SK-N-SH (cell line): ENCODE measurements around the gene RETREG2. TPM values are rescaled to one million over a fixed set of nuclear protein-coding genes. Genes with fewer than 3 reads are reported as not detected.

Source experiments
- CTCF ChIA-PET: fragments of 300-600, 350-600 bp; formaldehyde crosslinking; extraction: SDS; loops from one replicate; lab custom pipeline; 2021; lab: Yijun Ruan, JAX
- POLR2A ChIA-PET: fragments of 350-600 bp; sonication (Branson Sonifier 250); formaldehyde crosslinking; extraction: SDS; loops from one replicate; lab custom pipeline; 2020; ENCODE audit warnings: antibody characterized with exemption, inconsistent platforms; lab: Yijun Ruan, JAX
- DNase-seq: peaks from one replicate; pipeline ENCODE4 v3.0.0; 2012
- H2AFZ ChIP-seq: fragments of 200-600 bp; sonication (generic); 2 replicates; pipeline ENCODE4 v1.8.1; 2016; ENCODE audit warnings: antibody characterized with exemption, mild to moderate bottlenecking, low read depth
- H3F3A ChIP-seq: fragments of 200-600 bp; sonication (generic); replicated peaks from 2 replicates; pipeline ENCODE3; 2016; ENCODE audit warnings: antibody characterized with exemption, mild to moderate bottlenecking; ENCODE audit not compliant: insufficient read depth
- H3K27ac ChIP-seq, 2 experiments: fragments of 200-500 bp in 1 of 2; fragments of 200-600 bp in 1 of 2; sonication (Bioruptor generic) in 1 of 2; sonication (generic), shearing (Covaris generic) in 1 of 2; 2 replicates each; pipeline versions ENCODE4 v1.5.1 to v1.6.1; 2014 to 2016; ENCODE audit warnings: low read depth in 2 of 2, inconsistent platforms in 1 of 2, low read length in 1 of 2, mild to moderate bottlenecking in 1 of 2, mixed read lengths in 1 of 2
- H3K27me3 ChIP-seq: fragments of 200-600 bp; sonication (generic), shearing (Covaris generic); 2 replicates; pipeline ENCODE4 v1.6.1; 2016; ENCODE audit warnings: mixed run types; ENCODE audit not compliant: insufficient read depth
- H3K36me3 ChIP-seq, 2 experiments: fragments of 200-500 bp in 1 of 2; fragments of 200-600 bp in 1 of 2; sonication (Bioruptor generic) in 1 of 2; sonication (generic) in 1 of 2; replicated peaks in 1 of 2; 2 replicates each; pipeline versions ENCODE3 to v1.5.1; 2014 to 2016; ENCODE audit warnings: low read length in 1 of 2, mild to moderate bottlenecking in 1 of 2; ENCODE audit not compliant: insufficient read depth in 2 of 2, control insufficient read depth in 1 of 2
- H3K4me1 ChIP-seq, 2 experiments: fragments of 200-500 bp in 1 of 2; fragments of 200-600 bp in 1 of 2; sonication (Bioruptor generic) in 1 of 2; sonication (generic), shearing (Covaris generic) in 1 of 2; 2 replicates each; pipeline versions ENCODE4 v1.5.1 to v1.6.1; 2014 to 2016; ENCODE audit warnings: low read depth in 1 of 2, low read length in 1 of 2, mixed run types in 1 of 2; ENCODE audit not compliant: insufficient read depth in 2 of 2, control insufficient read depth in 1 of 2
- H3K4me2 ChIP-seq: fragments of 200-600 bp; sonication (generic), shearing (Covaris generic); 2 replicates; pipeline ENCODE4 v1.6.1; 2017; ENCODE audit warnings: mixed run types
- H3K4me3 ChIP-seq, 2 experiments: fragments of 200-500 bp in 1 of 2; fragments of 200-600 bp in 1 of 2; sonication (Bioruptor generic) in 1 of 2; sonication (generic), shearing (Covaris generic) in 1 of 2; 2 replicates each; pipeline versions ENCODE4 v1.5.1 to v1.8.1; 2014 to 2016; ENCODE audit warnings: low read depth in 2 of 2, inconsistent platforms in 1 of 2, low read length in 1 of 2, mild to moderate bottlenecking in 1 of 2, mixed read lengths in 1 of 2, moderate library complexity in 1 of 2
- H3K79me2 ChIP-seq: fragments of 200-600 bp; sonication (generic); 2 replicates; pipeline ENCODE4 v1.8.1; 2017; ENCODE audit warnings: mild to moderate bottlenecking; ENCODE audit not compliant: insufficient read depth
- H3K9ac ChIP-seq: fragments of 200-600 bp; sonication (generic); 2 replicates; pipeline ENCODE4 v1.6.1; 2017; ENCODE audit warnings: mixed run types
- H3K9me2 ChIP-seq: fragments of 200-600 bp; sonication (generic); 2 replicates; pipeline ENCODE4 v1.6.1; 2017; ENCODE audit warnings: mixed run types
- H3K9me3 ChIP-seq: fragments of 200-600 bp; sonication (generic); 2 replicates; pipeline ENCODE4 v1.6.1; 2017; ENCODE audit warnings: mixed run types, mild to moderate bottlenecking, moderate library complexity
- H4K20me1 ChIP-seq: fragments of 200-600 bp; sonication (generic); 2 replicates; pipeline ENCODE4 v1.6.1; 2017; ENCODE audit warnings: mild to moderate bottlenecking, mixed run types; ENCODE audit not compliant: insufficient read depth
- CHD2 ChIP-seq: fragments of 150-350 bp; IDR thresholded peaks from 2 replicates; pipeline ENCODE4 v1.6.1; 2018; ENCODE audit warnings: low read length; ENCODE audit not compliant: partially characterized antibody
- FOSL2 ChIP-seq: IDR thresholded peaks from 2 replicates; pipeline ENCODE4 v1.4.0; 2012; ENCODE audit warnings: low read depth, mild to moderate bottlenecking, moderate library complexity, borderline replicate concordance
- FOXM1 ChIP-seq: IDR thresholded peaks from 2 replicates; pipeline ENCODE4 v1.4.0; 2012; ENCODE audit warnings: low read depth, mild to moderate bottlenecking
- GABPA ChIP-seq: IDR thresholded peaks from 2 replicates; pipeline ENCODE4 v1.4.0; 2012; ENCODE audit warnings: low read depth, mild to moderate bottlenecking
- JUND ChIP-seq: IDR thresholded peaks from 2 replicates; pipeline ENCODE4 v1.4.0; 2012
- MAX ChIP-seq: IDR thresholded peaks from 2 replicates; pipeline ENCODE4 v1.4.0; 2012; ENCODE audit warnings: low read depth
- NFIC ChIP-seq: IDR thresholded peaks from 2 replicates; pipeline ENCODE4 v1.4.0; 2012; ENCODE audit warnings: borderline replicate concordance
- NRF1 ChIP-seq: IDR thresholded peaks from 2 replicates; pipeline ENCODE4 v1.6.1; 2012; ENCODE audit warnings: low read depth, mild to moderate bottlenecking, low read length
- RAD21 ChIP-seq: IDR thresholded peaks from 2 replicates; pipeline ENCODE4 v1.6.1; 2012; ENCODE audit warnings: mild to moderate bottlenecking, low read length
- REST ChIP-seq: IDR thresholded peaks from 2 replicates; pipeline ENCODE4 v1.6.1; 2012; ENCODE audit warnings: mild to moderate bottlenecking, low read depth, low read length, moderate library complexity
- SIN3A ChIP-seq: IDR thresholded peaks from 2 replicates; pipeline ENCODE4 v1.6.1; 2012; ENCODE audit warnings: low read depth, mild to moderate bottlenecking, low read length, moderate library complexity, borderline replicate concordance
- SMC3 ChIP-seq: IDR thresholded peaks from 2 replicates; pipeline ENCODE4 v1.6.1; 2012; ENCODE audit warnings: low read depth, low read length, improper control_type of control experiment
- TAF1 ChIP-seq: IDR thresholded peaks from 2 replicates; pipeline ENCODE4 v1.6.1; 2012; ENCODE audit warnings: low read depth, mild to moderate bottlenecking, low read length, moderate library complexity, borderline replicate concordance
- TCF12 ChIP-seq: IDR thresholded peaks from 2 replicates; pipeline ENCODE4 v1.4.0; 2012
- USF2 ChIP-seq: fragments of 150-350 bp; IDR thresholded peaks from 2 replicates; pipeline ENCODE4 v1.6.1; 2017; ENCODE audit warnings: antibody characterized with exemption, low read length, low read depth, borderline replicate concordance
- whole genome bisulfite sequencing: methylation state at CpG from one replicate; pipeline ENCODE4 v1.1.6; 2017; ENCODE audit warnings: low lambda C conversion rate; 5-methylcytosine and 5-hydroxymethylcytosine counted together
- polyA plus RNA-seq, 3 experiments: library from polyadenylated mRNA; depleted of rRNA; stranded (reverse); fragments of >200 nt; gene quantifications; 2 replicates each; pipeline ENCODE4 v1.2.3, GENCODE V29; 2012

The RETREG2 gene
- polyA plus RNA-seq, 1 of the 3 experiments (the other 2 are of a cell fraction): 74.6 TPM

- Histone ChIP-seq H3K9me3 (no peaks in the 10 kb centered on the region), H3F3A (peaks cover 27% of the 10 kb centered on the region), H3K9me2 (no peaks in the 10 kb centered on the region), H3K4me3 (no peak overlapping the region), H3K27me3 (no peaks in the 10 kb centered on the region), H3K9ac (no peak overlapping the region), H3K27ac (no peak overlapping the region), H4K20me1 (no peaks in the 10 kb centered on the region), H3K36me3 (peaks cover 13 to 53% of the 10 kb centered on the region in 2 experiments), H3K4me1 (peaks cover 5 to 30% of the 10 kb centered on the region in 2 experiments; a peak in 3 of 4 replicates), H3K79me2 (no peaks in the 10 kb centered on the region), H3K4me2 (0 out of 2 replicates have a peak overlapping the region, but pooled peaks have one; percentile 100), H2AFZ (no peak overlapping the region)
- DNase-seq: no peak
- CTCF ChIA-PET: interaction anchor here (1.0 to 4.7 kb wide), 7 partner anchors 9 to 224 kb away, joined by 3 to 26 read pairs (median 3); partner anchors contain the start of genes ANKZF1, ATG9A, NHEJ1 and ZFAND2B
- POLR2A ChIA-PET: interaction anchor here (0.9 to 2.5 kb wide), 3 partner anchors 10 to 59 kb away, joined by 3 to 19 read pairs (median 6); partner anchors contain the start of genes ANKZF1, ATG9A and DNAJB2
- TF ChIP-seq RAD21 (no peak), REST (no peak), TAF1 (no peak), NRF1 (no peak), NFIC (no peak), JUND (no peak), GABPA (no peak), FOXM1 (no peak), SIN3A (no peak), TCF12 (no peak), MAX (no peak), USF2 (no peak), SMC3 (no peak), FOSL2 (no peak), CHD2 (no peak)
- 98% methylated on average over 13 of the region's 18 CpGs for WGBS
These were observed 41.9 kb downstream of the RETREG2 start for GRCh38 chr2:219219784-219220532.
